Colonic mucosa (tissue), 4 donors: ENCODE results near the gene JHY. TPM values are rescaled to one million over a fixed set of nuclear protein-coding genes. Genes with fewer than 3 reads are reported as not detected.

Experiments used
- DNase-seq: peaks from one replicate; pipeline ENCODE4 v3.0.0-alpha.2; 2020
- H3K27ac ChIP-seq: fragments of 200-600 bp; one replicate; pipeline ENCODE4 v1.8.0; 2021
- H3K27me3 ChIP-seq: fragments of 200-600 bp; one replicate; pipeline ENCODE4 v1.8.0; 2021
- H3K36me3 ChIP-seq: fragments of 200-600 bp; one replicate; pipeline ENCODE4 v1.8.0; 2021
- H3K4me1 ChIP-seq: fragments of 200-600 bp; one replicate; pipeline ENCODE4 v1.8.0; 2021; ENCODE audit warnings: mild to moderate bottlenecking
- H3K4me3 ChIP-seq: fragments of 200-600 bp; one replicate; pipeline ENCODE4 v1.8.0; 2021
- H3K9ac ChIP-seq, 2 donors: one replicate each; pipeline ENCODE4 v1.7.0; 2013; ENCODE audit warnings: control low read depth in 2 of 2, low read depth in 2 of 2, low read length in 2 of 2
- H3K9me3 ChIP-seq: fragments of 200-600 bp; one replicate; pipeline ENCODE4 v1.8.0; 2021
- intact Hi-C: fragments of 100-400 bp; cut with DNase I; formaldehyde crosslinking; loops from one replicate; pipeline ENCODE4 v1.14.1; 2022
- total RNA-seq, 2 donors: library from RNA; stranded (reverse); fragmentation: NEBNext Ultra II Directional in 1 of 2; extraction: Animal tissue kit (Norgen Biotek cat#: 25700) in 1 of 2; gene quantifications; one replicate each; pipeline ENCODE4 v1.2.1, GENCODE V29; 2021
- TF ChIP-seq, protein P1 (sequence below): fragments of 200-600 bp; IDR thresholded peaks from one replicate; pipeline ENCODE4 v1.8.0; 2022; ENCODE audit warnings: antibody characterized with exemption, mild to moderate bottlenecking
- donor health status: healthy.
- donor health status: DM: no; HTN: no; CAD: no.
- donor health status: DM: no; HTN: no; CAD: no.

The JHY gene
- total RNA-seq, 2 donors from 2014 or later: 0.84 to 1.9 TPM

DNA sequence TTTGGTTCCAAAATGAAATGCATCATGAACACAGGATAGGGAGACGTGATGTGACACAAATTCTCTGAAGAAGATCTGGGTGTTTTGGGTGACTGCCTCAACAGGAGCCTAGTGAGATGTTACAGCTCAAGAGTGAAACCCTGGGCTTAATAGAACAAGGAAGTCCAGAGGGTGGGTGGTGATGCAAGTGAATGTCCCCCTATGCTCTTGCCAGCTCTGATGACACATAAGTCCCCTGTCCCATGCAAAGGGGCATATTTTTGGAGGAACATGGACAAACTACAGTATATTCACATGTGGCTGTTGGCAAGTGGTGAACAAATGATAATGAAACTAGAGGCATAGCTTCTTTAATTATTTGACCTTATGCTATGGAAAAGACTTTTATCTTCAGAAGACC, 35.1 kb upstream of the JHY start:
- intact Hi-C loops: no loop called here
- H3K4me1 ChIP-seq: no peaks in the 10 kb centered on the region
- H3K27me3 ChIP-seq: no peaks in the 10 kb centered on the region
- no peak overlapping the region for H3K4me3 ChIP-seq
- no peak overlapping the region for H3K9ac ChIP-seq
- H3K36me3 ChIP-seq: no peaks in the 10 kb centered on the region
- TF ChIP-seq, protein P1, sequence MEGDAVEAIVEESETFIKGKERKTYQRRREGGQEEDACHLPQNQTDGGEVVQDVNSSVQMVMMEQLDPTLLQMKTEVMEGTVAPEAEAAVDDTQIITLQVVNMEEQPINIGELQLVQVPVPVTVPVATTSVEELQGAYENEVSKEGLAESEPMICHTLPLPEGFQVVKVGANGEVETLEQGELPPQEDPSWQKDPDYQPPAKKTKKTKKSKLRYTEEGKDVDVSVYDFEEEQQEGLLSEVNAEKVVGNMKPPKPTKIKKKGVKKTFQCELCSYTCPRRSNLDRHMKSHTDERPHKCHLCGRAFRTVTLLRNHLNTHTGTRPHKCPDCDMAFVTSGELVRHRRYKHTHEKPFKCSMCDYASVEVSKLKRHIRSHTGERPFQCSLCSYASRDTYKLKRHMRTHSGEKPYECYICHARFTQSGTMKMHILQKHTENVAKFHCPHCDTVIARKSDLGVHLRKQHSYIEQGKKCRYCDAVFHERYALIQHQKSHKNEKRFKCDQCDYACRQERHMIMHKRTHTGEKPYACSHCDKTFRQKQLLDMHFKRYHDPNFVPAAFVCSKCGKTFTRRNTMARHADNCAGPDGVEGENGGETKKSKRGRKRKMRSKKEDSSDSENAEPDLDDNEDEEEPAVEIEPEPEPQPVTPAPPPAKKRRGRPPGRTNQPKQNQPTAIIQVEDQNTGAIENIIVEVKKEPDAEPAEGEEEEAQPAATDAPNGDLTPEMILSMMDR: no peak
- no peak for DNase-seq
- H3K9me3 ChIP-seq: no peaks in the 10 kb centered on the region
- no peak overlapping the region for H3K27ac ChIP-seq

DNA sequence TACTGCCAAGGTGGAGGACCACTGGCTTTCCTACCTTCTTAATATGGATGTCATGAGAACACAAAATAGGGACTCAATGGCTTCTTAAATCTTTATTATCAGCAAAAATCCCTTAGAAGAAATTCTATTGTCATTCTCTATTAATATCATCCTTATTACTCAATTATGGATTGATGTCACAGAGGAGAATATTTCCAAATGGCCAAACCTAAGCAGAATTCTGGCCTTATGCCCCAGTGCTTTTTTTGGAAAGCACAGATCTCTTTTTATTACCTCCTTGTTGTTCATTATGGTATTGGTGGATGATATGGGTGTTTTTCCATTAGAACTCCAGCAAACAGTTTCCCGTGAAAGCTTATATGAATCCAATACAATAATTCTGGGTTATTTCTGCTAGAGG, 34.4 kb upstream of the JHY start:
- no peak for DNase-seq
- Histone ChIP-seq H3K27me3 (no peaks in the 10 kb centered on the region), H3K27ac (no peak overlapping the region), H3K4me3 (no peak overlapping the region), H3K9ac (no peak overlapping the region), H3K9me3 (no peaks in the 10 kb centered on the region), H3K4me1 (no peaks in the 10 kb centered on the region), H3K36me3 (no peaks in the 10 kb centered on the region)
- intact Hi-C loops: no loop called here
- TF ChIP-seq, protein P1: no peak

DNA sequence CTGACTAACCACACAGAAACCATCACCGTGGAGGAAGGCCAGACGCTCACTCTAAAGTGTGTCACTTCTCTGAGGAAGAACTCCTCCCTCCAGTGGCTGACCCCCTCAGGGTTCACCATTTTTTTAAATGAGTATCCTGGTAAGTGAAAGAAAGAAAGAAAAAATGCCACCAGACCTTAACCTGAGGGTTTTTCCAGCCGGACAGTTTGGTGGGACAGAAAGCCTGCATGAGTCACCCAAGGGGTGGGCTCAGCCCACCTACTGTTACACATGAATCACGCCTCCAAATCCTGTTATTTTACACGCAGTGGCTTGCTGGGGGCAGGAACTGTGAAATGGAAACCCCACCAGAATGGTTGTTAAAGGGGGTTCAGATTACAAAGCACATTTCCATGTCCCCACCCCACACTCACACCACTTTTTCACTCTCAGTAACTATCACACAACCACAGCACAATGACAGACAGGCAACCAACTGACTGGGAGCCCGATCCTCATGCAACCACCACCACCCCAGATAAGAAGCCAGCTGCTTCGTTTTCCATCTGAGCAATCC, 32.4 kb upstream of the JHY start:
- Histone ChIP-seq H3K36me3 (no peaks in the 10 kb centered on the region), H3K9me3 (no peaks in the 10 kb centered on the region), H3K4me1 (no peaks in the 10 kb centered on the region), H3K27me3 (no peaks in the 10 kb centered on the region), H3K9ac (no peak overlapping the region), H3K4me3 (no peak overlapping the region), H3K27ac (no peak overlapping the region)
- TF ChIP-seq, protein P1: no peak
- no peak for DNase-seq
- intact Hi-C loops: loop anchor here (5.0 kb wide), 3 partner anchors 53 to 268 kb away; no protein-coding TSS in a partner anchor

DNA sequence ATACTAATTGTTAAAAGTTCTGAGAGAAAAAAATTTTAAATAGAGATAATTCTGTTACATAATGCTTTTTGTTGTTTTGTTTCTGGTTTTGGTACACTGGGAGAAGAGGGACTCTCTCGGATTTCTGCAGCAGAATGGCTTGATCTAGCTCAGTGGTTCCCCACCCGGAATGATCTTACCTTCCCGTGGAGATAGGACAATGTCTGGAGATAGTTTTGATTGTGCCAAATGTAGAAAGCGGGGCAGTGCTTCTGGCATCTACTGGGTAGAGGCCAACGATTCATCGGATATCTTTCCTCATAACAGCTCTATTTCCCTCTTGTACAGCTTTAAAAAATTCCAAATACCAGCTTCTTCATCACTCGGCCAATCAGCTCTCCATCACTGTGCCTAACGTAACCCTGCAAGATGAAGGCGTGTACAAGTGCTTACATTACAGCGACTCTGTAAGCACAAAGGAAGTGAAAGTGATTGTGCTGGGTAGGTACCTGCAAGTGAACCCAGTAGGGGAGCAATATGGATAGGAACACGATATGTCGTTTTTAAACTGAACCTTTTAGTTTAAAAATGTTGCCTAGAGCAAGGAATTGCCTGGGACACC, 31.1 kb upstream of the JHY start:
- H3K9ac ChIP-seq: no peak overlapping the region
- H3K27ac ChIP-seq: no peak overlapping the region
- no peaks in the 10 kb centered on the region for H3K36me3 ChIP-seq
- H3K27me3 ChIP-seq: no peaks in the 10 kb centered on the region
- DNase-seq: no peak
- H3K4me3 ChIP-seq: no peak overlapping the region
- no peaks in the 10 kb centered on the region for H3K9me3 ChIP-seq
- H3K4me1 ChIP-seq: no peaks in the 10 kb centered on the region
- TF ChIP-seq, protein P1: no peak
- intact Hi-C loops: loop anchor here (5.0 kb wide), 3 partner anchors 54 to 269 kb away; no protein-coding TSS in a partner anchor

DNA sequence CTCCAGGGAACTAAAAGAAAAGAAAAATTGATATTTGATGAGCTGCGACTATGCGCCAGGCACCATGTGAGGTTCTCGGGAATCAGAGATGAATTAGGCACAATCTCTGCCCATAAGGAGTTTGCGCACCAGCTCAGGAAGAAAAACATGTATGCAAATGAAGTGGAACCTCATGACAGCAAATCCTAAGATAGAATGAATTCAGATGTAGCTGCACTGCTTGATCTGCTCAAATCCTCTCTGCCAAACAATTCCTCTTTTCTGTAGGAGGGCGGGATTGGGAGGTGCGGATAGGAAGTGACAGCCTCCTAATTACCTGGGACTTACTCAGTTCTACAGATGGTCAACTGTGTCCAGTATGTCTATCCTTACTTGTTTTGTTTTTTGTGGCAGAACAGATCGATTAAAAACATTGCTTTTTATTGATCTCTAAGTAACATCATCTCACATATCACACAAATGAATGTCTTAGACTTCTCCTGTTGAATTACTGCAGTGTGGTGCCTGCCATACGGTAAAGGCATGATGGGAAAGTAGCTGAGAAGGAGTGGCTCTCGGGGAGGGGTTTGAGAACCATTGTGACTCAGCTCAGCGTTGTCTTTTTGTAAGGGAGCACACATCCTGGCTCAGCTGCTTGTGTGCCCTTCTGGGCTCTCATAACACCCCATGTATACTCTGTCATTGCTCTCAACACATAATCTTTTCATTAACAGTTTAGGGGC, 30.3 kb upstream of the JHY start:
- no peaks in the 10 kb centered on the region for H3K9me3 ChIP-seq
- no peak overlapping the region for H3K27ac ChIP-seq
- intact Hi-C loops: loop anchor here (5.0 kb wide), 3 partner anchors 55 to 270 kb away; no protein-coding TSS in a partner anchor
- H3K4me3 ChIP-seq: no peak overlapping the region
- H3K9ac ChIP-seq: no peak overlapping the region
- TF ChIP-seq, protein P1: no peak
- no peaks in the 10 kb centered on the region for H3K36me3 ChIP-seq
- no peaks in the 10 kb centered on the region for H3K4me1 ChIP-seq
- H3K27me3 ChIP-seq: no peaks in the 10 kb centered on the region
- no peak for DNase-seq
